GM13977 (cell line): ENCODE data around the gene HSD17B3.
"Not testable (repeated sequence)": the region's sequence is repeated elsewhere in the genome, so short reads cannot be mapped to it uniquely, and the experiment has no call there.

ENCODE experiments used
- DNase-seq: peaks from one replicate; pipeline ENCODE4 v3.0.0; 2012; ENCODE audit warnings: low spot score
- CTCF ChIP-seq: IDR thresholded peaks from 2 replicates; pipeline ENCODE4 v1.5.1; 2012; ENCODE audit warnings: mild to moderate bottlenecking, control low read depth; ENCODE audit not compliant: insufficient read depth; ENCODE audit errors: extremely low read depth, missing control alignments
- in situ Hi-C: fragments of 300-500 bp; cut with MboI; formaldehyde crosslinking; loops from one replicate; pipeline ENCODE4 v1.12.0; 2022; ENCODE audit warnings: low sequenced_read_pairs, low pct_unique_long_range_greater_than_20kb, mixed read lengths, inconsistent platforms; ENCODE audit not compliant: unreplicated experiment

HSD17B3 gene

GRCh38 chr9:96245399-96245798 is 56.6 kb downstream of the HSD17B3 start:
- TF ChIP-seq CTCF: peak; percentile 10
- no peak for DNase-seq
- in situ Hi-C loops: no loop called here

- DNase-seq: no peak
- TF ChIP-seq CTCF: no peak
- in situ Hi-C loops: no loop called here
These were observed 58.2 kb downstream of the HSD17B3 start for GRCh38 chr9:96243778-96244177.

GRCh38 chr9:96242811-96243210 is 59.2 kb downstream of the HSD17B3 start:
- no peak for DNase-seq
- TF ChIP-seq CTCF: no peak
- in situ Hi-C loops: no loop called here

- no peak for TF ChIP-seq CTCF
- in situ Hi-C loops: no loop called here
- no peak for DNase-seq
These were observed 60.6 kb downstream of the HSD17B3 start for GRCh38 chr9:96241391-96241809.

- in situ Hi-C loops: loop anchor here (10.0 kb wide), 1 partner anchor 78 kb away; no protein-coding TSS in a partner anchor
- no peak for TF ChIP-seq CTCF
These were observed 65.0 kb downstream of the HSD17B3 start for GRCh38 chr9:96236854-96237550.

GRCh38 chr9:96236337-96236736 is 65.6 kb downstream of the HSD17B3 start:
- in situ Hi-C loops: loop anchor here (10.0 kb wide), 1 partner anchor 78 kb away; no protein-coding TSS in a partner anchor
- not testable (repeated sequence) for DNase-seq

More at GRCh38 chr9:96236854-96237550, 65.0 kb downstream of the HSD17B3 start:
- no peak for DNase-seq

GRCh38 chr9:96232539-96233241 is 69.3 kb downstream of the HSD17B3 start:
- TF ChIP-seq CTCF: peak; percentile 72
- DNase-seq: peak; percentile 69
- in situ Hi-C loops: loop anchor here (10.0 kb wide), 1 partner anchor 82 kb away; no protein-coding TSS in a partner anchor
